DOHH2 (cell line): ENCODE data around the gene NXPH4.

ENCODE experiments used
- H3F3A ChIP-seq: fragments of 200-600 bp; sonication (generic), shearing (Covaris generic); 2 replicates; pipeline ENCODE4 v1.6.0; 2016; ENCODE audit warnings: antibody characterized with exemption, mild to moderate bottlenecking; ENCODE audit not compliant: control insufficient read depth, insufficient read depth
- H3K27ac ChIP-seq: fragments of 200-600 bp; sonication (generic); 2 replicates; pipeline ENCODE4 v1.5.1; 2014; ENCODE audit warnings: low read depth, mild to moderate bottlenecking, low read length, moderate library complexity
- H3K27me3 ChIP-seq: fragments of 200-600 bp; sonication (generic); 2 replicates; pipeline ENCODE4 v1.6.1; 2014; ENCODE audit warnings: mild to moderate bottlenecking, low read length, mixed read lengths; ENCODE audit not compliant: control insufficient read depth
- H3K36me3 ChIP-seq: fragments of 200-600 bp; sonication (generic); 2 replicates; pipeline ENCODE4 v1.6.1; 2014; ENCODE audit warnings: mild to moderate bottlenecking, low read length, moderate library complexity, mixed read lengths; ENCODE audit not compliant: control insufficient read depth
- H3K4me1 ChIP-seq: fragments of 200-600 bp; sonication (generic); 2 replicates; pipeline ENCODE4 v1.6.1; 2014; ENCODE audit warnings: mild to moderate bottlenecking, low read length, mixed read lengths; ENCODE audit not compliant: control insufficient read depth
- H3K4me2 ChIP-seq: fragments of 200-600 bp; sonication (generic); 2 replicates; pipeline ENCODE4 v1.6.0; 2014; ENCODE audit warnings: mild to moderate bottlenecking, low read length, moderate library complexity
- H3K4me3 ChIP-seq: fragments of 200-600 bp; sonication (generic); 2 replicates; pipeline ENCODE4 v1.5.1; 2014; ENCODE audit warnings: mild to moderate bottlenecking, low read length, mixed read lengths
- H3K79me2 ChIP-seq: fragments of 200-600 bp; sonication (generic); 2 replicates; pipeline ENCODE4 v1.6.1; 2014; ENCODE audit warnings: mild to moderate bottlenecking, low read length, mixed read lengths; ENCODE audit not compliant: control insufficient read depth
- H3K9me2 ChIP-seq: fragments of 200-600 bp; sonication (generic); replicated peaks from 2 replicates; pipeline ENCODE4 v1.6.1; 2014; ENCODE audit warnings: mild to moderate bottlenecking, low read length, mixed read lengths; ENCODE audit not compliant: control insufficient read depth
- H3K9me3 ChIP-seq: fragments of 200-600 bp; sonication (generic); 2 replicates; pipeline ENCODE4 v1.6.1; 2014; ENCODE audit warnings: antibody characterized with exemption, low read length, mixed read lengths; ENCODE audit not compliant: control insufficient read depth, insufficient read depth
- H4K20me1 ChIP-seq: fragments of 200-600 bp; sonication (generic); 2 replicates; pipeline ENCODE4 v1.6.0; 2014; ENCODE audit warnings: low read depth, mild to moderate bottlenecking, antibody characterized with exemption, low read length, moderate library complexity; ENCODE audit not compliant: control insufficient read depth, insufficient read depth
- CTCF ChIP-seq: fragments of 200-600 bp; sonication (generic); IDR thresholded peaks from one replicate; pipeline ENCODE4 v1.5.1; 2014; ENCODE audit warnings: antibody characterized with exemption, mild to moderate bottlenecking, low read depth, low read length; ENCODE audit not compliant: poor library complexity, severe bottlenecking
- EZH2phosphoT487 ChIP-seq: fragments of 200-600 bp; sonication (generic); IDR thresholded peaks from 2 replicates; pipeline ENCODE4 v1.6.1; 2017; ENCODE audit warnings: borderline replicate concordance, mild to moderate bottlenecking, antibody characterized with exemption, low read length, moderate library complexity, mixed read lengths

The NXPH4 gene

GRCh38 chr12:57185403-57185802 is 31.2 kb upstream of the NXPH4 start:
- Histone ChIP-seq H3K27ac (no peak overlapping the region), H3K4me2 (no peak overlapping the region), H4K20me1 (no peaks in the 10 kb centered on the region), H3K36me3 (no peaks in the 10 kb centered on the region), H3K79me2 (no peaks in the 10 kb centered on the region), H3F3A (no peaks in the 10 kb centered on the region), H3K9me2 (no peaks in the 10 kb centered on the region), H3K27me3 (peaks cover 4% of the 10 kb centered on the region; the same call in 1 of the 2 replicates), H3K9me3 (no peaks in the 10 kb centered on the region), H3K4me1 (peaks cover 2% of the 10 kb centered on the region; the same call in 1 of the 2 replicates), H3K4me3 (no peak overlapping the region)
- no peak for TF ChIP-seq EZH2phosphoT487
- no peak for TF ChIP-seq CTCF

GRCh38 chr12:57185906-57186508 is 30.6 kb upstream of the NXPH4 start:
- H3K36me3 ChIP-seq, result no peaks in the 10 kb centered on the region

GRCh38 chr12:57187222-57188089 is 29.1 kb upstream of the NXPH4 start:
- no peaks in the 10 kb centered on the region for H3K9me3 ChIP-seq
- H3K4me2 ChIP-seq, result no peak overlapping the region
- TF ChIP-seq EZH2phosphoT487, result no peak
- TF ChIP-seq CTCF, result no peak
- H3K9me2 ChIP-seq, result no peaks in the 10 kb centered on the region
- H4K20me1 ChIP-seq, result no peaks in the 10 kb centered on the region
- no peaks in the 10 kb centered on the region for H3F3A ChIP-seq
- H3K79me2 ChIP-seq, result no peaks in the 10 kb centered on the region
- no peak overlapping the region for H3K4me3 ChIP-seq
- H3K4me1 ChIP-seq, result peaks cover 2% of the 10 kb centered on the region; the same call in 1 of the 2 replicates
- no peaks in the 10 kb centered on the region for H3K36me3 ChIP-seq
- H3K27me3 ChIP-seq, result peaks cover 4% of the 10 kb centered on the region; the same call in 1 of the 2 replicates
- H3K27ac ChIP-seq, result no peak overlapping the region

More at GRCh38 chr12:57185906-57186508, 30.6 kb upstream of the NXPH4 start:
- Histone ChIP-seq H3K27me3 (peaks cover 4% of the 10 kb centered on the region; the same call in 1 of the 2 replicates), H3F3A (no peaks in the 10 kb centered on the region), H3K79me2 (no peaks in the 10 kb centered on the region), H4K20me1 (no peaks in the 10 kb centered on the region), H3K4me3 (no peak overlapping the region), H3K27ac (no peak overlapping the region), H3K4me1 (peaks cover 2% of the 10 kb centered on the region; the same call in 1 of the 2 replicates), H3K9me2 (no peaks in the 10 kb centered on the region), H3K9me3 (no peaks in the 10 kb centered on the region), H3K4me2 (no peak overlapping the region)
- no peak for TF ChIP-seq EZH2phosphoT487
- TF ChIP-seq CTCF, result no peak
